Memory B cell (primary cell): ENCODE measurements around the gene LRRC8C.
A peak's percentile ranks its signal among the peaks of the same experiment; 100 is the strongest.
"Not testable (repeated sequence)": the region's sequence is repeated elsewhere in the genome, so short reads cannot be mapped to it uniquely, and the experiment has no call there.

Experiments
- ATAC-seq: fragments of 150-1000 bp; cut with Tn5 transposase; 2 replicates; pipeline ENCODE4 v1.10.0; 2021; ENCODE audit warnings: low read depth, mild to moderate bottlenecking, moderate library complexity
- DNase-seq, 2 donors: peaks; one replicate each; pipeline ENCODE4 v3.0.0; 2022; ENCODE audit warnings: low spot score in 2 of 2
- H3K27ac Mint-ChIP-seq: one replicate; pipeline ENCODE4 v1.8.0; 2022; ENCODE audit warnings: mild to moderate bottlenecking, moderate library complexity, mixed read lengths
- H3K27me3 Mint-ChIP-seq: one replicate; pipeline ENCODE4 v1.8.0; 2022; ENCODE audit warnings: mixed read lengths
- H3K36me3 Mint-ChIP-seq: one replicate; pipeline ENCODE4 v1.8.0; 2022; ENCODE audit warnings: mild to moderate bottlenecking, mixed read lengths
- H3K4me1 Mint-ChIP-seq: one replicate; pipeline ENCODE4 v1.8.0; 2022; ENCODE audit warnings: mixed read lengths
- H3K4me3 Mint-ChIP-seq: one replicate; pipeline ENCODE4 v1.8.0; 2022; ENCODE audit warnings: mild to moderate bottlenecking, moderate library complexity, mixed read lengths
- H3K9me3 Mint-ChIP-seq: one replicate; pipeline ENCODE4 v1.8.0; 2022; ENCODE audit warnings: mixed read lengths

Gene LRRC8C

GRCh38 chr1:89702520-89703045 is 69.7 kb downstream of the LRRC8C start:
- H3K27ac Mint-ChIP-seq, result no peak overlapping the region

GRCh38 chr1:89703469-89703868 is 70.5 kb downstream of the LRRC8C start:
- Mint-ChIP-seq H3K27ac (no peak overlapping the region), H3K4me3 (no peak overlapping the region), H3K27me3 (no peaks in the 10 kb centered on the region), H3K36me3 (peaks cover 3% of the 10 kb centered on the region), H3K4me1 (peaks cover 48% of the 10 kb centered on the region), H3K9me3 (no peaks in the 10 kb centered on the region)
- no peak for ATAC-seq
- no peak for DNase-seq

More at GRCh38 chr1:89702520-89703045, 69.7 kb downstream of the LRRC8C start:
- Mint-ChIP-seq H3K4me3 (no peak overlapping the region), H3K4me1 (peaks cover 47% of the 10 kb centered on the region), H3K9me3 (no peaks in the 10 kb centered on the region), H3K27me3 (no peaks in the 10 kb centered on the region), H3K36me3 (peaks cover 3% of the 10 kb centered on the region)
- no peak for ATAC-seq
- DNase-seq, result no peak

GRCh38 chr1:89704014-89704413 is 71.1 kb downstream of the LRRC8C start:
- H3K36me3 Mint-ChIP-seq, result peaks cover 3% of the 10 kb centered on the region
- H3K27me3 Mint-ChIP-seq, result no peaks in the 10 kb centered on the region
- ATAC-seq (no peak), DNase-seq (no peak)
- no peak overlapping the region for H3K4me3 Mint-ChIP-seq
- H3K4me1 Mint-ChIP-seq, result peaks cover 42% of the 10 kb centered on the region
- no peak overlapping the region for H3K27ac Mint-ChIP-seq
- no peaks in the 10 kb centered on the region for H3K9me3 Mint-ChIP-seq

GRCh38 chr1:89704885-89705284 is 72.0 kb downstream of the LRRC8C start:
- not testable (repeated sequence) for ATAC-seq, H3K27me3 Mint-ChIP-seq, H3K9me3 Mint-ChIP-seq, H3K27ac Mint-ChIP-seq, H3K4me3 Mint-ChIP-seq, H3K36me3 Mint-ChIP-seq, DNase-seq
- H3K4me1 Mint-ChIP-seq, result peaks cover 36% of the 10 kb centered on the region

- H3K9me3 Mint-ChIP-seq, result no peaks in the 10 kb centered on the region
- no peaks in the 10 kb centered on the region for H3K27me3 Mint-ChIP-seq
- H3K4me1 Mint-ChIP-seq, result peaks cover 27% of the 10 kb centered on the region
- DNase-seq (no peak), ATAC-seq (peak; percentile 82)
- no peaks in the 10 kb centered on the region for H3K36me3 Mint-ChIP-seq
- H3K4me3 Mint-ChIP-seq, result peak overlapping the region; percentile 71
- H3K27ac Mint-ChIP-seq, result peak overlapping the region; percentile 74
Observed at GRCh38 chr1:89705901-89706699, 73.2 kb downstream of the LRRC8C start.

- peak; percentile 83 for ATAC-seq
- Mint-ChIP-seq H3K4me3 (peak overlapping the region; percentile 71), H3K4me1 (peaks cover 27% of the 10 kb centered on the region)
Observed at GRCh38 chr1:89706700-89707012, 73.7 kb downstream of the LRRC8C start.

GRCh38 chr1:89708751-89709375 is 75.9 kb downstream of the LRRC8C start:
- peaks cover 9% of the 10 kb centered on the region for H3K36me3 Mint-ChIP-seq
- DNase-seq, result no peak

More at GRCh38 chr1:89706700-89707012, 73.7 kb downstream of the LRRC8C start:
- Mint-ChIP-seq H3K36me3 (peaks cover 1% of the 10 kb centered on the region), H3K27me3 (no peaks in the 10 kb centered on the region), H3K27ac (peak overlapping the region; percentile 74), H3K9me3 (no peaks in the 10 kb centered on the region)
- peak in 1 of 2 donors; percentile 26 for DNase-seq

GRCh38 chr1:89710498-89711139 is 77.7 kb downstream of the LRRC8C start:
- no peak overlapping the region for H3K27ac Mint-ChIP-seq
- peaks cover 18% of the 10 kb centered on the region for H3K4me1 Mint-ChIP-seq
- DNase-seq (no peak), ATAC-seq (no peak)
- H3K4me3 Mint-ChIP-seq, result no peak overlapping the region
- H3K27me3 Mint-ChIP-seq, result no peaks in the 10 kb centered on the region
- H3K36me3 Mint-ChIP-seq, result peaks cover 18% of the 10 kb centered on the region
- no peaks in the 10 kb centered on the region for H3K9me3 Mint-ChIP-seq

More at GRCh38 chr1:89708751-89709375, 75.9 kb downstream of the LRRC8C start:
- H3K27me3 Mint-ChIP-seq, result no peaks in the 10 kb centered on the region
- H3K4me1 Mint-ChIP-seq, result peaks cover 25% of the 10 kb centered on the region
- ATAC-seq, result no peak
- no peak overlapping the region for H3K4me3 Mint-ChIP-seq
- no peaks in the 10 kb centered on the region for H3K9me3 Mint-ChIP-seq
- peak overlapping the region; percentile 24 for H3K27ac Mint-ChIP-seq

GRCh38 chr1:89711140-89711778 is 78.3 kb downstream of the LRRC8C start:
- Mint-ChIP-seq H3K9me3 (no peaks in the 10 kb centered on the region), H3K27ac (no peak overlapping the region), H3K4me3 (no peak overlapping the region), H3K36me3 (peaks cover 18% of the 10 kb centered on the region), H3K4me1 (peaks cover 12% of the 10 kb centered on the region), H3K27me3 (no peaks in the 10 kb centered on the region)
- DNase-seq, result no peak
- ATAC-seq, result no peak

GRCh38 chr1:89712420-89712819 is 79.5 kb downstream of the LRRC8C start:
- peaks cover 7% of the 10 kb centered on the region for H3K4me1 Mint-ChIP-seq
- H3K36me3 Mint-ChIP-seq, result peaks cover 18% of the 10 kb centered on the region
- DNase-seq (no peak), ATAC-seq (no peak)
- H3K4me3 Mint-ChIP-seq, result no peak overlapping the region
- H3K9me3 Mint-ChIP-seq, result no peaks in the 10 kb centered on the region
- H3K27me3 Mint-ChIP-seq, result no peaks in the 10 kb centered on the region
- no peak overlapping the region for H3K27ac Mint-ChIP-seq

GRCh38 chr1:89715677-89716076 is 82.8 kb downstream of the LRRC8C start:
- no peak for ATAC-seq
- Mint-ChIP-seq H3K27ac (no peak overlapping the region), H3K4me1 (peaks cover 15% of the 10 kb centered on the region), H3K4me3 (no peak overlapping the region), H3K9me3 (no peaks in the 10 kb centered on the region), H3K27me3 (no peaks in the 10 kb centered on the region), H3K36me3 (peaks cover 18% of the 10 kb centered on the region)
- DNase-seq, result no peak

GRCh38 chr1:89719502-89720306 is 86.8 kb downstream of the LRRC8C start:
- ATAC-seq (peak; percentile 95), DNase-seq (peak in 1 of 2 donors; percentile 23)
- Mint-ChIP-seq H3K4me3 (peak overlapping the region; percentile 57), H3K27ac (peak overlapping the region; percentile 60), H3K4me1 (peaks cover 26% of the 10 kb centered on the region), H3K27me3 (no peaks in the 10 kb centered on the region), H3K9me3 (no peaks in the 10 kb centered on the region), H3K36me3 (peaks cover 2% of the 10 kb centered on the region)

- H3K27me3 Mint-ChIP-seq, result no peaks in the 10 kb centered on the region
- no peaks in the 10 kb centered on the region for H3K36me3 Mint-ChIP-seq
- ATAC-seq (no peak), DNase-seq (no peak)
- H3K9me3 Mint-ChIP-seq, result no peaks in the 10 kb centered on the region
- no peak overlapping the region for H3K27ac Mint-ChIP-seq
- H3K4me3 Mint-ChIP-seq, result no peak overlapping the region
- H3K4me1 Mint-ChIP-seq, result peaks cover 37% of the 10 kb centered on the region
Observed at GRCh38 chr1:89720839-89721238, 87.9 kb downstream of the LRRC8C start.
